Adipocyte (in vitro differentiated cells): ENCODE results near the gene NUDT14.

Source experiments
- DNase-seq: peaks from one replicate; pipeline ENCODE4 v3.0.0-alpha.2; 2015; ENCODE audit warnings: low read depth
- H3K27me3 ChIP-seq: replicated peaks from 2 replicates; pipeline ENCODE4 v1.7.0; 2013; ENCODE audit warnings: mild to moderate bottlenecking, low read length, moderate library complexity; ENCODE audit not compliant: control insufficient read depth, insufficient read depth
- H3K36me3 ChIP-seq: 2 replicates; pipeline ENCODE4 v1.7.0; 2013; ENCODE audit warnings: low read length, mild to moderate bottlenecking, moderate library complexity; ENCODE audit not compliant: control insufficient read depth, insufficient read depth, severe bottlenecking
- H3K4me1 ChIP-seq: 2 replicates; pipeline ENCODE4 v1.7.0; 2013; ENCODE audit warnings: mild to moderate bottlenecking, low read length, moderate library complexity; ENCODE audit not compliant: control insufficient read depth, insufficient read depth
- H3K4me3 ChIP-seq: 2 replicates; pipeline ENCODE4 v1.7.0; 2013; ENCODE audit warnings: mild to moderate bottlenecking, low read length, moderate library complexity
- H3K9ac ChIP-seq: 2 replicates; pipeline ENCODE4 v1.7.0; 2013; ENCODE audit warnings: mild to moderate bottlenecking, low read length, moderate library complexity
- H3K9me3 ChIP-seq: 2 replicates; pipeline ENCODE4 v1.7.0; 2013; ENCODE audit warnings: mild to moderate bottlenecking, low read length, moderate library complexity; ENCODE audit not compliant: control insufficient read depth

NUDT14 gene

GRCh38 chr14:105179191-105179590 is 1.9 kb downstream of the NUDT14 start:
- H3K9me3 ChIP-seq, result no peaks in the 10 kb centered on the region
- no peak overlapping the region for H3K9ac ChIP-seq
- no peak for DNase-seq
- H3K27me3 ChIP-seq, result peaks cover 17% of the 10 kb centered on the region
- no peaks in the 10 kb centered on the region for H3K36me3 ChIP-seq
- H3K4me1 ChIP-seq, result peaks cover 11% of the 10 kb centered on the region
- H3K4me3 ChIP-seq, result no peak overlapping the region

GRCh38 chr14:105178868-105179140 is 2.3 kb downstream of the NUDT14 start:
- H3K36me3 ChIP-seq, result no peaks in the 10 kb centered on the region
- peaks cover 16% of the 10 kb centered on the region for H3K27me3 ChIP-seq
- H3K9me3 ChIP-seq, result no peaks in the 10 kb centered on the region
- H3K4me1 ChIP-seq, result peaks cover 11% of the 10 kb centered on the region
- no peak for DNase-seq
- no peak overlapping the region for H3K4me3 ChIP-seq
- no peak overlapping the region for H3K9ac ChIP-seq

GRCh38 chr14:105178069-105178867 is 2.8 kb downstream of the NUDT14 start:
- peaks cover 11% of the 10 kb centered on the region for H3K4me1 ChIP-seq
- no peaks in the 10 kb centered on the region for H3K9me3 ChIP-seq
- peaks cover 18% of the 10 kb centered on the region for H3K27me3 ChIP-seq
- no peak overlapping the region for H3K9ac ChIP-seq
- no peak for DNase-seq
- H3K36me3 ChIP-seq, result no peaks in the 10 kb centered on the region
- no peak overlapping the region for H3K4me3 ChIP-seq

- Histone ChIP-seq H3K9ac (no peak overlapping the region), H3K4me1 (peaks cover 11% of the 10 kb centered on the region), H3K36me3 (no peaks in the 10 kb centered on the region), H3K9me3 (no peaks in the 10 kb centered on the region), H3K4me3 (no peak overlapping the region), H3K27me3 (peaks cover 20% of the 10 kb centered on the region)
- DNase-seq, result no peak
These were observed 4.0 kb downstream of the NUDT14 start for GRCh38 chr14:105177082-105177481.

- Histone ChIP-seq H3K36me3 (no peaks in the 10 kb centered on the region), H3K4me3 (no peak overlapping the region), H3K9ac (no peak overlapping the region), H3K9me3 (no peaks in the 10 kb centered on the region), H3K4me1 (peaks cover 11% of the 10 kb centered on the region), H3K27me3 (peaks cover 18% of the 10 kb centered on the region)
- DNase-seq, result no peak
These were observed 4.6 kb downstream of the NUDT14 start for GRCh38 chr14:105176513-105176912.

GRCh38 chr14:105173901-105174894 is 6.9 kb downstream of the NUDT14 start:
- Histone ChIP-seq H3K4me1 (peaks cover 11% of the 10 kb centered on the region), H3K9ac (no peak overlapping the region), H3K9me3 (no peaks in the 10 kb centered on the region), H3K36me3 (no peaks in the 10 kb centered on the region), H3K4me3 (no peak overlapping the region), H3K27me3 (peaks cover 22% of the 10 kb centered on the region)
- DNase-seq, result no peak

- H3K9me3 ChIP-seq, result no peaks in the 10 kb centered on the region
- peaks cover 22% of the 10 kb centered on the region for H3K27me3 ChIP-seq
- no peak overlapping the region for H3K9ac ChIP-seq
- peaks cover 11% of the 10 kb centered on the region for H3K4me1 ChIP-seq
- DNase-seq, result no peak
- H3K4me3 ChIP-seq, result no peak overlapping the region
- H3K36me3 ChIP-seq, result no peaks in the 10 kb centered on the region
These were observed 8.0 kb downstream of the NUDT14 start for GRCh38 chr14:105173145-105173544.

- Histone ChIP-seq H3K9me3 (no peaks in the 10 kb centered on the region), H3K4me1 (peaks cover 8% of the 10 kb centered on the region), H3K9ac (no peak overlapping the region), H3K36me3 (no peaks in the 10 kb centered on the region), H3K4me3 (no peak overlapping the region), H3K27me3 (peaks cover 22% of the 10 kb centered on the region)
- DNase-seq, result no peak
These were observed 8.6 kb downstream of the NUDT14 start for GRCh38 chr14:105172476-105172875.

- H3K4me1 ChIP-seq, result no peaks in the 10 kb centered on the region
- H3K9me3 ChIP-seq, result no peaks in the 10 kb centered on the region
- no peak for DNase-seq
- H3K4me3 ChIP-seq, result no peak overlapping the region
- no peak overlapping the region for H3K9ac ChIP-seq
- peaks cover 30% of the 10 kb centered on the region for H3K27me3 ChIP-seq
- H3K36me3 ChIP-seq, result no peaks in the 10 kb centered on the region
These were observed 10.0 kb downstream of the NUDT14 start for GRCh38 chr14:105171004-105171673.

GRCh38 chr14:105169776-105170655 is 11.1 kb downstream of the NUDT14 start:
- Histone ChIP-seq H3K4me3 (no peak overlapping the region), H3K36me3 (no peaks in the 10 kb centered on the region), H3K4me1 (no peaks in the 10 kb centered on the region), H3K9me3 (no peaks in the 10 kb centered on the region), H3K27me3 (peaks cover 30% of the 10 kb centered on the region), H3K9ac (no peak overlapping the region)
- DNase-seq, result no peak
